NB4 (cell line): ENCODE data around the gene SLU7.

Experiments
- DNase-seq: peaks from one replicate; pipeline ENCODE4 v3.0.0; 2010; ENCODE audit warnings: low read depth
- H3K4me3 ChIP-seq: one replicate; pipeline ENCODE4 v1.5.1; 2011; ENCODE audit warnings: mild to moderate bottlenecking, low read depth, low read length, moderate library complexity
- MYC ChIP-seq: IDR thresholded peaks from 2 replicates; pipeline ENCODE4 v1.6.1; 2011; ENCODE audit warnings: low read depth, low read length
- POLR2A ChIP-seq: IDR thresholded peaks from 2 replicates; pipeline ENCODE4 v1.6.1; 2011; ENCODE audit warnings: mild to moderate bottlenecking; ENCODE audit not compliant: insufficient read length; ENCODE audit errors: extremely low read depth
- TF ChIP-seq, protein P1 (sequence below): IDR thresholded peaks from one replicate; pipeline ENCODE4 v1.5.1; 2012; ENCODE audit warnings: low read depth, low read length
- TF ChIP-seq, protein P2 (sequence below): IDR thresholded peaks from 2 replicates; pipeline ENCODE4 v1.6.1; 2011; ENCODE audit warnings: low read depth, low read length

SLU7 gene

DNA sequence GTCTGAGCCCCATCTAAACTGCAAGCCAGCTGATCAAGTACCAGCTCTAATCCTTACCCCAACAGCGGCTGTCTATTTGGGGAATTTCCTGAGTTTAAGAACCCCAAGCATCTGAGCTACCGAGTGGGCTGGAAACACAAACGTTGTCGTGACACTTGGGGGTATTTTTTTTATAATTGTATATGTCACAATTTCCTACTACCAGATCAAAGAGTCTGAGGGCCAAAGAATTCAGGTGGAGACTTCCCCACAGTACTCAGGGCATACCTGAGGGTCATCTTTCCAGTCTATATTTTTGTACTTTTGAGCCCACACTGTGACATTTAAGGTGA lies 45.6 kb upstream of the SLU7 start:
- DNase-seq = no peak
- TF ChIP-seq, protein P1, sequence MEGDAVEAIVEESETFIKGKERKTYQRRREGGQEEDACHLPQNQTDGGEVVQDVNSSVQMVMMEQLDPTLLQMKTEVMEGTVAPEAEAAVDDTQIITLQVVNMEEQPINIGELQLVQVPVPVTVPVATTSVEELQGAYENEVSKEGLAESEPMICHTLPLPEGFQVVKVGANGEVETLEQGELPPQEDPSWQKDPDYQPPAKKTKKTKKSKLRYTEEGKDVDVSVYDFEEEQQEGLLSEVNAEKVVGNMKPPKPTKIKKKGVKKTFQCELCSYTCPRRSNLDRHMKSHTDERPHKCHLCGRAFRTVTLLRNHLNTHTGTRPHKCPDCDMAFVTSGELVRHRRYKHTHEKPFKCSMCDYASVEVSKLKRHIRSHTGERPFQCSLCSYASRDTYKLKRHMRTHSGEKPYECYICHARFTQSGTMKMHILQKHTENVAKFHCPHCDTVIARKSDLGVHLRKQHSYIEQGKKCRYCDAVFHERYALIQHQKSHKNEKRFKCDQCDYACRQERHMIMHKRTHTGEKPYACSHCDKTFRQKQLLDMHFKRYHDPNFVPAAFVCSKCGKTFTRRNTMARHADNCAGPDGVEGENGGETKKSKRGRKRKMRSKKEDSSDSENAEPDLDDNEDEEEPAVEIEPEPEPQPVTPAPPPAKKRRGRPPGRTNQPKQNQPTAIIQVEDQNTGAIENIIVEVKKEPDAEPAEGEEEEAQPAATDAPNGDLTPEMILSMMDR = no peak
- no peak for TF ChIP-seq POLR2A
- TF ChIP-seq, protein P2, sequence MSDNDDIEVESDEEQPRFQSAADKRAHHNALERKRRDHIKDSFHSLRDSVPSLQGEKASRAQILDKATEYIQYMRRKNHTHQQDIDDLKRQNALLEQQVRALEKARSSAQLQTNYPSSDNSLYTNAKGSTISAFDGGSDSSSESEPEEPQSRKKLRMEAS = no peak
- TF ChIP-seq MYC = no peak
- no peak overlapping the region for H3K4me3 ChIP-seq

DNA sequence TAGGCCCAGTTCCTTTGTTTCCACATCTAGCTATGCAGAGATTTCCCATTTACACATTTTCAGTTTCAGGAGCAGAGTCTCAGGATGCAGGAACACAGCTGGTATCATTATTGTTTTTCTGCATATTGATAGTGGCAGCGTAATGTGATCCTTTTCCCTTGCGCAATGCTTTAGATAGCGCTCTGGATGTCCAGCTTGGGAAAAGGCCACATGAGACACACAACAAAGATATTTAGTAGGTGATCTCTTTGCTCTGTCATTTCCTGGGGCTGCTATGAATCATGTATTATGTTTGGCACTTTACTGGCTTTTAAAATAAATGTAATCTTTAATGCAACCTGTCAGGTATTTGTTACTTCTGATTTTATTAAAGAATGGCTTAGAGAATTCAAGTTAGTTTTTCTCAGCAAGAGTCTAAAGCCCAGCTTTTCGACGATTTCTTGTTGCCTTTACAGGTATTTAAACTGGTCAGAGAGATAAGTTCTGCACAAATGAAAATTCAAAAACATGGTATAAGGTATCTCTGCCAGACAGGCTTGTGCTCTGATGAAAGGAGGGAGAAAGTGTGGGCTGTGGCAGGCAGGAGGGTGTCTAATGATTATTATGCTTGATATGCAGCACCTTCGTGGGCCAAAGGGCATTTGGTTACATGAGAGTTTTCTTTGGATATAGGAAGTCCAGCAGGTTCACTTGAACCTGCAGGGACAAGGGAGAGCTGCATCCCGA lies 45.0 kb upstream of the SLU7 start:
- no peak overlapping the region for H3K4me3 ChIP-seq
- DNase-seq = peak; percentile 51
- no peak for TF ChIP-seq POLR2A
- TF ChIP-seq MYC = no peak
- TF ChIP-seq, protein P2 = no peak
- TF ChIP-seq, protein P1 = no peak

DNA sequence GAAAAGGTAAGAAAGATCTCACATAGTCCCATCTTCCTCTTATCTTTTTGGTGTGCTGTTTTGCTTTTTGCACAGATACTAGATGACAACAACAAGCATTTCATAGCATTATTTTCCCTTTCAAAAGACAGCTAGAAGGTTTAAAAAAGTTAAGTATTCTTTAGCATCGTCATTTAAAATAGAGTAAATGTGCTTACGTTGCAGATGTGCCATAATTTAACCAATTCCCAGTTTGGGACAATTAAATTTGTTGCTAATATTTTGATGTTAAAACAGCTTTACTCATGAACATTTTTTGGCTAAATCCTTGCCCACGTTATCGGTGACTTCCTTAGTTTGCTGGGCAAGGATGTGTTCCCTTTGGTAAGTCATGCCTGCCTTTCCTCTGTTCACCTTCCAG lies 44.3 kb upstream of the SLU7 start:
- H3K4me3 ChIP-seq = no peak overlapping the region
- DNase-seq = no peak
- TF ChIP-seq, protein P2 = no peak
- TF ChIP-seq, protein P1 = no peak
- TF ChIP-seq POLR2A (no peak), MYC (no peak)

DNA sequence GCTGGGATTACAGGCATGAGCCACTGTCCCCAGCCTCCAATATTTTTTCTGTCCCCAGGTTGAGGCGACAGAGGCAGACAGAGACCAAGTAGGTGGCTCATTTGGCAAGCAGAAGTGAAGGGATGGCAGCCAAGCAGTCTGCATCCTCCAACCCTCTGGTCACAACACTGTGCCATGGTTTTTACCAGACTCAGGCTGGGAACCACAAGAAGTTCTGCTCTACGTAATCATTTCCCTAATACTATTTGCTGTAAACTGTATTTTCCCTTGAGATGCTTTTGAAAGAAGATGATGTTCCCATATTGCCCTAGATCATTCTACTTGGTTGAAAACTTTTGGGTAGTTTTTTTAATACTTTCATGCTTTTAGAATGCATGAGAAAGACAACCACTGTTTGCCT lies 43.3 kb upstream of the SLU7 start:
- TF ChIP-seq, protein P1 = no peak
- TF ChIP-seq, protein P2 = no peak
- TF ChIP-seq POLR2A (no peak), MYC (no peak)
- H3K4me3 ChIP-seq = no peak overlapping the region
- no peak for DNase-seq

DNA sequence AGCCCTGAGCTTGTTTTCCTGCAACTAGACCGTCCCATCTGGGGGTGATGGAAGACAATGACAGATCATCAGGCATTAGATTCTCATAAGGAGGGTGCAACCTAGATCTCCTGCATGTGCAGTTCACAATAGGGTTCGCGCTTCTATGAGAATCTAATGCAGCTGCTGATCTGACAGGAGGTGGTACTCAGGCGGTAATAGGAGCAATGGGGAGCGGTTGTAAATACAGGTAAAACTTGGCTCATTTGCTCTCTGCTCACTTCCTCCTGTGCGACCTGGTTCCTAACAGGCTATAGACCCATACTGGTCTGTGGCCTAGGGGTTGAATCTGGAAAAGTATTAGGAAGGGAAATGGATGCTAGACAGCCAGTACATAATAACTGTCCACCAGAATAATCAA lies 42.5 kb upstream of the SLU7 start:
- DNase-seq = no peak
- TF ChIP-seq, protein P2 = no peak
- TF ChIP-seq POLR2A (no peak), MYC (no peak)
- TF ChIP-seq, protein P1 = no peak
- no peak overlapping the region for H3K4me3 ChIP-seq
